IMR-90 (cell line): ENCODE data around the gene PRKD1. TPM values are rescaled to one million over a fixed set of nuclear protein-coding genes. Genes with fewer than 3 reads are reported as not detected.

Source experiments
- ATAC-seq: fragments of 200-7000 bp; cut with Tn5 transposase; 2 replicates; pipeline ENCODE4 v1.9.1; 2020; ENCODE audit warnings: low read depth, mild to moderate bottlenecking, moderate library complexity
- BruUV-seq: library from RNA; stranded (reverse); fragments of 400-500 nt; replicated peaks from 2 replicates; lab custom pipeline; 2021; lab: Mats Ljungman, UMichigan
- CTCF ChIA-PET: fragments of 300-600 bp; formaldehyde crosslinking; extraction: SDS; loops from one replicate; lab custom pipeline; 2021; ENCODE audit warnings: antibody characterized with exemption; lab: Yijun Ruan, JAX
- POLR2A ChIA-PET: fragments of 300-600 bp; sonication (Branson Sonifier 250); formaldehyde crosslinking; loops from one replicate; lab custom pipeline; 2022; ENCODE audit warnings: antibody characterized with exemption; ENCODE audit not compliant: unreplicated experiment; lab: Charles Lee
- DNase-seq: peaks from one replicate; pipeline ENCODE4 v3.0.0; 2013
- H2AFZ ChIP-seq: replicated peaks from 2 replicates; pipeline ENCODE3; 2013; ENCODE audit warnings: low read length, mild to moderate bottlenecking; ENCODE audit not compliant: poor library complexity
- H2AK5ac ChIP-seq: 2 replicates; pipeline ENCODE4 v1.6.1; 2013; ENCODE audit warnings: low read depth, low read length, inconsistent platforms
- H2AK9ac ChIP-seq: replicated peaks from 2 replicates; pipeline ENCODE3; 2013; ENCODE audit warnings: mild to moderate bottlenecking, low read depth, low read length, moderate library complexity; ENCODE audit not compliant: poor library complexity
- H2BK120ac ChIP-seq: 2 replicates; pipeline ENCODE4 v1.6.1; 2013; ENCODE audit warnings: low read depth, low read length, inconsistent platforms
- H2BK15ac ChIP-seq: 3 replicates; pipeline ENCODE4 v1.6.1; 2013; ENCODE audit warnings: low read depth, low read length, inconsistent platforms
- H2BK20ac ChIP-seq: 2 replicates; pipeline ENCODE4 v1.6.1; 2013; ENCODE audit warnings: low read depth, mild to moderate bottlenecking, inconsistent platforms, low read length, moderate library complexity
- H2BK5ac ChIP-seq: 2 replicates; pipeline ENCODE4 v1.6.1; 2013; ENCODE audit warnings: mild to moderate bottlenecking, low read depth, low read length, inconsistent platforms; ENCODE audit not compliant: poor library complexity, severe bottlenecking
- H3K14ac ChIP-seq: replicated peaks from 2 replicates; pipeline ENCODE4 v1.6.1; 2013; ENCODE audit warnings: low read depth, low read length, inconsistent platforms
- H3K18ac ChIP-seq: 2 replicates; pipeline ENCODE4 v1.6.1; 2013; ENCODE audit warnings: low read depth, low read length, control low read depth
- H3K23ac ChIP-seq: 2 replicates; pipeline ENCODE4 v1.6.1; 2013; ENCODE audit warnings: low read depth, low read length, inconsistent platforms
- H3K27ac ChIP-seq: 2 replicates; pipeline ENCODE4 v1.5.1; 2013; ENCODE audit warnings: mild to moderate bottlenecking, control low read depth, low read length; ENCODE audit not compliant: insufficient read depth
- H3K27me3 ChIP-seq: 2 replicates; pipeline ENCODE4 v1.6.1; 2013; ENCODE audit warnings: low read length; ENCODE audit not compliant: control insufficient read depth, insufficient read depth
- H3K36me3 ChIP-seq: 2 replicates; pipeline ENCODE4 v1.6.1; 2013; ENCODE audit warnings: low read length, mixed read lengths; ENCODE audit not compliant: control insufficient read depth, insufficient read depth
- H3K4ac ChIP-seq: 2 replicates; pipeline ENCODE4 v1.6.1; 2013; ENCODE audit warnings: low read depth, low read length, inconsistent platforms
- H3K4me1 ChIP-seq: 2 replicates; pipeline ENCODE4 v1.6.1; 2013; ENCODE audit warnings: low read length, mixed read lengths; ENCODE audit not compliant: control insufficient read depth, insufficient read depth
- H3K4me2 ChIP-seq: 2 replicates; pipeline ENCODE4 v1.6.1; 2013; ENCODE audit warnings: low read depth, mild to moderate bottlenecking, control low read depth, low read length, moderate library complexity
- H3K4me3 ChIP-seq: 2 replicates; pipeline ENCODE4 v1.5.1; 2013; ENCODE audit warnings: low read depth, mild to moderate bottlenecking, control low read depth, low read length, moderate library complexity; ENCODE audit not compliant: insufficient read depth
- H3K56ac ChIP-seq: 2 replicates; pipeline ENCODE4 v1.6.1; 2013; ENCODE audit warnings: low read length, inconsistent platforms; ENCODE audit not compliant: insufficient read depth; ENCODE audit errors: extremely low read depth
- H3K79me1 ChIP-seq, 2 experiments: 2 replicates each; pipeline ENCODE4 v1.6.1; 2013; ENCODE audit warnings: low read length in 2 of 2, inconsistent platforms in 1 of 2, low read depth in 1 of 2
- H3K9ac ChIP-seq: 2 replicates; pipeline ENCODE4 v1.6.1; 2013; ENCODE audit warnings: low read depth, low read length, control low read depth
- H3K9me1 ChIP-seq: 2 replicates; pipeline ENCODE4 v1.6.1; 2013; ENCODE audit warnings: low read length, inconsistent platforms; ENCODE audit not compliant: insufficient read depth
- H3K9me3 ChIP-seq: 2 replicates; pipeline ENCODE4 v1.6.1; 2013; ENCODE audit warnings: low read length; ENCODE audit not compliant: control insufficient read depth, insufficient read depth
- H4K20me1 ChIP-seq: 2 replicates; pipeline ENCODE4 v1.6.1; 2013; ENCODE audit warnings: low read length, inconsistent platforms; ENCODE audit not compliant: insufficient read depth
- H4K5ac ChIP-seq: 2 replicates; pipeline ENCODE4 v1.6.1; 2013; ENCODE audit warnings: mild to moderate bottlenecking, low read depth, low read length, control low read depth
- H4K8ac ChIP-seq, 2 experiments: 2 replicates each; pipeline ENCODE4 v1.6.1; 2013; ENCODE audit warnings: low read depth in 2 of 2, low read length in 2 of 2, control low read depth in 1 of 2, inconsistent platforms in 1 of 2
- H4K91ac ChIP-seq: 2 replicates; pipeline ENCODE4 v1.6.1; 2013; ENCODE audit warnings: low read depth, low read length, inconsistent platforms; ENCODE audit not compliant: insufficient read depth
- MAZ ChIP-seq: IDR thresholded peaks from 2 replicates; pipeline ENCODE4 v1.6.1; 2012; ENCODE audit warnings: low read depth, mild to moderate bottlenecking, low read length, improper control_type of control experiment, moderate library complexity, borderline replicate concordance
- MXI1 ChIP-seq: IDR thresholded peaks from 2 replicates; pipeline ENCODE4 v1.6.1; 2012; ENCODE audit warnings: low read depth, mild to moderate bottlenecking, low read length, moderate library complexity, borderline replicate concordance
- WGBS, 2 experiments: methylation state at CpG; one replicate each; pipeline versions ENCODE4 v1.1.5 to v1.1.7; 2013; ENCODE audit warnings: missing lambda C conversion rate in 2 of 2; ENCODE audit not compliant: insufficient read length in 1 of 2; ENCODE audit errors: extremely low coverage in 2 of 2; 5-methylcytosine and 5-hydroxymethylcytosine counted together
- dilution Hi-C: fragments of 300-500 bp; cut with HindIII; formaldehyde crosslinking; loops from one replicate; pipeline ENCODE4 v1.14.3; 2018; ENCODE audit warnings: low sequenced_read_pairs; ENCODE audit not compliant: unreplicated experiment
- in situ Hi-C: fragments of 300-500 bp; cut with MboI; formaldehyde crosslinking; loops from 3 replicates; pipeline ENCODE4 v1.14.3; 2019; ENCODE audit warnings: low sequenced_read_pairs, inconsistent platforms, mixed read lengths
- intact Hi-C: fragments of 100-400 bp; cut with micrococcal nuclease; formaldehyde crosslinking; loops from 2 replicates; pipeline ENCODE4 v1.10.0; 2022
- polyA plus RNA-seq, 3 experiments: library from polyadenylated mRNA; depleted of rRNA; stranded (reverse); fragments of >200 nt; gene quantifications; 2 replicates each; pipeline ENCODE4 v1.2.3, GENCODE V29; 2012; ENCODE audit warnings: low replicate concordance in 1 of 3
- total RNA-seq: library from RNA; depleted of rRNA; stranded (reverse); fragments of >200 nt; gene quantifications from 2 replicates; pipeline ENCODE4 v1.2.3, GENCODE V29; 2012
- TF ChIP-seq, protein P1 (sequence below): fragments of 150-350 bp; IDR thresholded peaks from 2 replicates; pipeline ENCODE4 v1.6.1; 2016; ENCODE audit warnings: low read depth, mild to moderate bottlenecking, low read length, moderate library complexity, borderline replicate concordance
- TF ChIP-seq, protein P2 (sequence below): conservative IDR thresholded peaks from 2 replicates; pipeline ENCODE4 v1.5.1; 2012; ENCODE audit warnings: mild to moderate bottlenecking, low read depth, low read length, improper control_type of control experiment

PRKD1 gene
- total and polyA plus RNA-seq, 2 of the 4 experiments (the other 2 are of a cell fraction): 12.9 to 14.2 TPM

DNA sequence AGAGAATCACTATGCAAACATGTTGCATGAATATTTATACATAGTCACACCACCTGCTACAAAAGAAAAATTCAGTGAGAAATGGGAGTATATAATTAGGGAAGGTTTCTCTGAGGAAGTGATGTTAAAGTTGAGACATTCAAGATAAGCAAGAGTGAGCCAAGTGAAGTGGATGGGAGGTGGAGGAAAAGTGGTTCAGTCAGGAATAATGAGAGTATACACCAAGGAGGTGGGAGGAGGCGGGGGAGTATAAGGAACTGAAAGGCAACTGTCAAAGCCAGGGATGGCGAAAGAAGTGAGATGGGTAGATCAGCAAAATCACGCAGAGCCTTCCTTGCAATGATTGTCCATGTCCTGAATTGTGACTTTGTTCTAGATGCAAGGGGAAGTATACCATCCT lies 33.7 kb downstream of the PRKD1 start:
- BruUV-seq: no TSS peak
- Histone ChIP-seq H3K79me1 (peaks cover 7 to 34% of the 10 kb centered on the region in 2 experiments; a peak in 3 of 4 replicates), H2AFZ (no peak overlapping the region), H3K4ac (no peak overlapping the region), H3K9me3 (no peaks in the 10 kb centered on the region), H3K36me3 (no peaks in the 10 kb centered on the region), H2BK20ac (no peak overlapping the region), H2BK5ac (no peak overlapping the region), H2AK9ac (no peak overlapping the region), H2BK120ac (no peak overlapping the region), H3K27me3 (no peaks in the 10 kb centered on the region), H2BK15ac (no peak overlapping the region), H3K4me3 (no peak overlapping the region), H3K9ac (no peak overlapping the region), H2AK5ac (no peak overlapping the region), H3K23ac (0 out of 2 replicates have a peak overlapping the region, but pooled peaks have one; percentile 5), H4K8ac (no peak overlapping the region), H3K27ac (no peak overlapping the region), H3K4me1 (peaks cover 4% of the 10 kb centered on the region; the same call in 1 of the 2 replicates), H3K14ac (no peak overlapping the region), H4K91ac (no peak overlapping the region), H4K5ac (no peak overlapping the region), H3K56ac (no peak overlapping the region), H3K18ac (no peak overlapping the region), H4K20me1 (peaks cover 9% of the 10 kb centered on the region), H3K9me1 (peaks cover 4% of the 10 kb centered on the region; the same call in 1 of the 2 replicates), H3K4me2 (no peak overlapping the region)
- dilution Hi-C loops (no loop called here), in situ Hi-C loops (no loop called here), intact Hi-C loops (no loop called here)
- DNase-seq (no peak), ATAC-seq (no peak)
- no peak for TF ChIP-seq MXI1
- TF ChIP-seq, protein P1, sequence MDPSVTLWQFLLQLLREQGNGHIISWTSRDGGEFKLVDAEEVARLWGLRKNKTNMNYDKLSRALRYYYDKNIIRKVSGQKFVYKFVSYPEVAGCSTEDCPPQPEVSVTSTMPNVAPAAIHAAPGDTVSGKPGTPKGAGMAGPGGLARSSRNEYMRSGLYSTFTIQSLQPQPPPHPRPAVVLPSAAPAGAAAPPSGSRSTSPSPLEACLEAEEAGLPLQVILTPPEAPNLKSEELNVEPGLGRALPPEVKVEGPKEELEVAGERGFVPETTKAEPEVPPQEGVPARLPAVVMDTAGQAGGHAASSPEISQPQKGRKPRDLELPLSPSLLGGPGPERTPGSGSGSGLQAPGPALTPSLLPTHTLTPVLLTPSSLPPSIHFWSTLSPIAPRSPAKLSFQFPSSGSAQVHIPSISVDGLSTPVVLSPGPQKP: no peak
- TF ChIP-seq, protein P2, sequence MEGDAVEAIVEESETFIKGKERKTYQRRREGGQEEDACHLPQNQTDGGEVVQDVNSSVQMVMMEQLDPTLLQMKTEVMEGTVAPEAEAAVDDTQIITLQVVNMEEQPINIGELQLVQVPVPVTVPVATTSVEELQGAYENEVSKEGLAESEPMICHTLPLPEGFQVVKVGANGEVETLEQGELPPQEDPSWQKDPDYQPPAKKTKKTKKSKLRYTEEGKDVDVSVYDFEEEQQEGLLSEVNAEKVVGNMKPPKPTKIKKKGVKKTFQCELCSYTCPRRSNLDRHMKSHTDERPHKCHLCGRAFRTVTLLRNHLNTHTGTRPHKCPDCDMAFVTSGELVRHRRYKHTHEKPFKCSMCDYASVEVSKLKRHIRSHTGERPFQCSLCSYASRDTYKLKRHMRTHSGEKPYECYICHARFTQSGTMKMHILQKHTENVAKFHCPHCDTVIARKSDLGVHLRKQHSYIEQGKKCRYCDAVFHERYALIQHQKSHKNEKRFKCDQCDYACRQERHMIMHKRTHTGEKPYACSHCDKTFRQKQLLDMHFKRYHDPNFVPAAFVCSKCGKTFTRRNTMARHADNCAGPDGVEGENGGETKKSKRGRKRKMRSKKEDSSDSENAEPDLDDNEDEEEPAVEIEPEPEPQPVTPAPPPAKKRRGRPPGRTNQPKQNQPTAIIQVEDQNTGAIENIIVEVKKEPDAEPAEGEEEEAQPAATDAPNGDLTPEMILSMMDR: no peak
- TF ChIP-seq MAZ: no peak
- POLR2A ChIA-PET: no interaction called here
- WGBS, 2 experiments: 94% methylated on average over 3 of the region's 3 CpGs; no CpG with 5 or more reads in 1 of the 2 experiments
- CTCF ChIA-PET: no interaction called here
